HL-60 (cell line): ENCODE measurements around the gene DPF3.

Experiments
- DNase-seq, 2 experiments: peaks; one replicate each; pipeline ENCODE4 v3.0.0-alpha.2; 2010 to 2020; ENCODE audit warnings: low read depth in 1 of 2, low spot score in 1 of 2
- H3K27ac ChIP-seq: fragments of 250-450 bp; sonication (Bioruptor Pico); replicated peaks from 2 replicates; pipeline ENCODE4 v1.5.1; 2020; ENCODE audit warnings: mild to moderate bottlenecking, moderate library complexity
- H3K27me3 ChIP-seq: fragments of 250-450 bp; sonication (Bioruptor Pico); 2 replicates; pipeline ENCODE4 v1.5.1; 2021; ENCODE audit warnings: mild to moderate bottlenecking, moderate library complexity; ENCODE audit not compliant: insufficient read depth, poor library complexity, severe bottlenecking
- H3K4me3 ChIP-seq: replicated peaks from 2 replicates; pipeline ENCODE4 v1.5.1; 2011; ENCODE audit warnings: mild to moderate bottlenecking, control low read depth, low read length; ENCODE audit not compliant: insufficient read depth
- GABPA ChIP-seq: IDR thresholded peaks from 2 replicates; pipeline ENCODE4 v1.6.1; 2012; ENCODE audit warnings: low read depth
- POLR2AphosphoS5 ChIP-seq: IDR thresholded peaks from 2 replicates; pipeline ENCODE4 v1.6.1; 2012; ENCODE audit warnings: low read depth
- SPI1 ChIP-seq: IDR thresholded peaks from 2 replicates; pipeline ENCODE4 v1.6.1; 2012; ENCODE audit warnings: low read depth, mild to moderate bottlenecking, borderline replicate concordance
- TF ChIP-seq, protein P1 (sequence below): IDR thresholded peaks from 2 replicates; pipeline ENCODE4 v1.6.1; 2012; ENCODE audit warnings: low read depth; ENCODE audit not compliant: insufficient replicate concordance
- TF ChIP-seq, protein P2 (sequence below): IDR thresholded peaks from one replicate; pipeline ENCODE4 v1.5.1; 2011; ENCODE audit warnings: low read length, control low read depth, inconsistent platforms; ENCODE audit not compliant: insufficient read depth

DPF3 gene

DNA sequence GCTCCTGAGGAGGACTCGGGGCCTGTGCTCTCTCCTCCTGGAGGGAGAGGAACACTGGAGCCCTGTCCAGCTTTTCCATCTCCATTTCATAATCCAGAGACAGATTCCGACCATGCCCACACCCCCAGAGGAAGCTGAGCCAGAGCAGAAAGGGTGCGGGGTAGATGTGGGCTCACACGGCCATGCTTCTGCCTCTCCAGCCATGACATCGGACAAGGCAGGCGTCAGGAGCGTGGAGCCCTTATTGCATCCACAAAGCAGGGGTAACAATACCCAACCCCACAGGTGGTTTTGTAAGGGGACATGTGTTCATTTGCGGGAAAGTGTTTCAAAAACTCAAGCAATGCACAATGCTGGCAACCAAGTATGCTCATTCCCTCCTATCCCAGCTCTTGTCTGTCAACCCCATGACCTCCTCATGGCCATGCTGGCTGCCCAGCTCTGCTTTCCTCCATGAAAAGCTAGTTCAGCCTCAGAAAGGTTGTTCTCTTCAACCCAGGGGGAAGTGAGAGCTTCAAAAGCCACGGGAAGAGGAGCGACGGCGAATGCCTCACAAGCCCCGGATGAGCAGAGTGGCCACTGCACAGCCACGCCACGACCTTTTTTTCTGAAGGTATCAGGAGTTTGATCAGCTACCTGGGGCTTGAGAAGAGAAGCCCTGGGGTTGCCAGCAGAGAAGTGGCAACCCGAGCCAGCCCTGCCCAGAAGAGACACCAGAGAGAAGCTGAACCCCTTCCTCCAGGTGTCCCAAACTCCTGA is 161.7 kb downstream of the DPF3 start:
- DNase-seq, result no peak
- TF ChIP-seq SPI1, result no peak
- TF ChIP-seq, protein P1, sequence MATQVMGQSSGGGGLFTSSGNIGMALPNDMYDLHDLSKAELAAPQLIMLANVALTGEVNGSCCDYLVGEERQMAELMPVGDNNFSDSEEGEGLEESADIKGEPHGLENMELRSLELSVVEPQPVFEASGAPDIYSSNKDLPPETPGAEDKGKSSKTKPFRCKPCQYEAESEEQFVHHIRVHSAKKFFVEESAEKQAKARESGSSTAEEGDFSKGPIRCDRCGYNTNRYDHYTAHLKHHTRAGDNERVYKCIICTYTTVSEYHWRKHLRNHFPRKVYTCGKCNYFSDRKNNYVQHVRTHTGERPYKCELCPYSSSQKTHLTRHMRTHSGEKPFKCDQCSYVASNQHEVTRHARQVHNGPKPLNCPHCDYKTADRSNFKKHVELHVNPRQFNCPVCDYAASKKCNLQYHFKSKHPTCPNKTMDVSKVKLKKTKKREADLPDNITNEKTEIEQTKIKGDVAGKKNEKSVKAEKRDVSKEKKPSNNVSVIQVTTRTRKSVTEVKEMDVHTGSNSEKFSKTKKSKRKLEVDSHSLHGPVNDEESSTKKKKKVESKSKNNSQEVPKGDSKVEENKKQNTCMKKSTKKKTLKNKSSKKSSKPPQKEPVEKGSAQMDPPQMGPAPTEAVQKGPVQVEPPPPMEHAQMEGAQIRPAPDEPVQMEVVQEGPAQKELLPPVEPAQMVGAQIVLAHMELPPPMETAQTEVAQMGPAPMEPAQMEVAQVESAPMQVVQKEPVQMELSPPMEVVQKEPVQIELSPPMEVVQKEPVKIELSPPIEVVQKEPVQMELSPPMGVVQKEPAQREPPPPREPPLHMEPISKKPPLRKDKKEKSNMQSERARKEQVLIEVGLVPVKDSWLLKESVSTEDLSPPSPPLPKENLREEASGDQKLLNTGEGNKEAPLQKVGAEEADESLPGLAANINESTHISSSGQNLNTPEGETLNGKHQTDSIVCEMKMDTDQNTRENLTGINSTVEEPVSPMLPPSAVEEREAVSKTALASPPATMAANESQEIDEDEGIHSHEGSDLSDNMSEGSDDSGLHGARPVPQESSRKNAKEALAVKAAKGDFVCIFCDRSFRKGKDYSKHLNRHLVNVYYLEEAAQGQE, result no peak
- TF ChIP-seq POLR2AphosphoS5, result no peak
- TF ChIP-seq, protein P2, sequence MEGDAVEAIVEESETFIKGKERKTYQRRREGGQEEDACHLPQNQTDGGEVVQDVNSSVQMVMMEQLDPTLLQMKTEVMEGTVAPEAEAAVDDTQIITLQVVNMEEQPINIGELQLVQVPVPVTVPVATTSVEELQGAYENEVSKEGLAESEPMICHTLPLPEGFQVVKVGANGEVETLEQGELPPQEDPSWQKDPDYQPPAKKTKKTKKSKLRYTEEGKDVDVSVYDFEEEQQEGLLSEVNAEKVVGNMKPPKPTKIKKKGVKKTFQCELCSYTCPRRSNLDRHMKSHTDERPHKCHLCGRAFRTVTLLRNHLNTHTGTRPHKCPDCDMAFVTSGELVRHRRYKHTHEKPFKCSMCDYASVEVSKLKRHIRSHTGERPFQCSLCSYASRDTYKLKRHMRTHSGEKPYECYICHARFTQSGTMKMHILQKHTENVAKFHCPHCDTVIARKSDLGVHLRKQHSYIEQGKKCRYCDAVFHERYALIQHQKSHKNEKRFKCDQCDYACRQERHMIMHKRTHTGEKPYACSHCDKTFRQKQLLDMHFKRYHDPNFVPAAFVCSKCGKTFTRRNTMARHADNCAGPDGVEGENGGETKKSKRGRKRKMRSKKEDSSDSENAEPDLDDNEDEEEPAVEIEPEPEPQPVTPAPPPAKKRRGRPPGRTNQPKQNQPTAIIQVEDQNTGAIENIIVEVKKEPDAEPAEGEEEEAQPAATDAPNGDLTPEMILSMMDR, result no peak
- TF ChIP-seq GABPA, result no peak
- Histone ChIP-seq H3K4me3 (no peak overlapping the region), H3K27me3 (no peaks in the 10 kb centered on the region), H3K27ac (no peak overlapping the region)

DNA sequence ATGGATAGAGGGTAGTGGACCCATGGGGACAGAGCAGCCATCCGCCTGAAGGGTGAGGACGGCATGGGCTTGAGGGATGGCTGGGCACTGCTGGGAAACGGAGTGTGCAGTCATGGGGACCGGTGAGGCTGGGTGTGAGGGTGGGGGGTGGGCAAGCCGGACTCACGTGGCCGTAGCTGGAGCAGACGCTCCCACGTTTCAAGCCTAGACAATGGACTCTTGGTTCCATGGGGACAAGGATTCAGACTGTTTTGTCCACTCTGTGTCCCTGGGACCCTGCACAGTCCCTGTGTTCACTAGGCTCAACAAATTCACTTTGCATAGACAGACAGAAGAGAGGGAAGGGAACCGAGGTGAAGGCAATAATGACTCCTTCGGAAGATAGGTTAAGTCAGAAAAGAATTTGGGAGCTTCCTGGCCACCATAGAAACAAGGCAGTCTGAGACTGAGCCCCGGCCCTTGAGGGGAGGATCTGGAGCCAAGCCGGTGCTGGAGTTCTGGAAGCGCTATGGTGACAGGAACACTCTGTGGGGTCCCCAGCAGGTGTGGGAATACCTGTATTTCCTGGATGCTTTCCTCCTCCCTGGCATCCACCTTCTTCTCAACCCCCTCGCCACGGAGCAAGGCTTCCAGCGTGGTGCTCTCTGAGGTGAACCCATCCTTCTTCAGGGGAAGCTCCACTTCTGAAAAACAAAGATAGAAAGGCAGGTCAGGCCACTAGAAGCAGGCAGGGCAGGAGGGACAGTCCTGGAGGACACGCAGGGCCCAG is 162.5 kb downstream of the DPF3 start:
- H3K27me3 ChIP-seq, result no peaks in the 10 kb centered on the region
- TF ChIP-seq, protein P2, result no peak
- TF ChIP-seq SPI1, result no peak
- TF ChIP-seq GABPA, result no peak
- TF ChIP-seq, protein P1, result no peak
- TF ChIP-seq POLR2AphosphoS5, result no peak
- no peak overlapping the region for H3K27ac ChIP-seq
- no peak for DNase-seq
- H3K4me3 ChIP-seq, result no peak overlapping the region

DNA sequence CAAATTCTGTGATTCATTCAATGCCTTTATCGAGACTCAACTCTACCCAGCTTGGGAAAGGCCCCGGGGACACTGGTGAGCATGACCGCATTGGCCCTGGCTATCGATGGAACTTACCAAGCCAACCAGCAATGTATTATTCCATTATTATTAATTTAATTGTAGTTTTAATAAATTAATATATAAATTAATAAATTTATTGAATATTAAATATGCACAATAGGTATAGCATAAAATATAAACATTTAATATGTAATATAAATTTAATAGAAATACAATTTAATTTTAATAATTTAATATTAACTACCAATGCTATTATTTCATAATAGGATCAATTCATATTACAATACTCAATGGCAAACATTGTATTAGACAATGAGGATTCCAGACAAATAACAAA is 163.4 kb downstream of the DPF3 start:
- no peak for DNase-seq
- Histone ChIP-seq H3K27me3 (no peaks in the 10 kb centered on the region), H3K4me3 (no peak overlapping the region), H3K27ac (no peak overlapping the region)
- TF ChIP-seq, protein P1, result no peak
- TF ChIP-seq, protein P2, result no peak
- TF ChIP-seq GABPA (no peak), SPI1 (no peak), POLR2AphosphoS5 (no peak)
